NCI-H2029 treated with DMSO at 0.1 percent for 48 hours (cell line): Measurements from ENCODE around the gene LAS1L.
"Not testable (repeated sequence)": the region's sequence is repeated elsewhere in the genome, so short reads cannot be mapped to it uniquely, and the experiment has no call there.

ENCODE experiments used
- DNase-seq: peaks from one replicate; lab custom pipeline; 2025; lab: John Stamatoyannopoulos, UW

The LAS1L gene

GRCh38 chrX:65517923-65518322, 16.7 kb downstream of the LAS1L start:
- DNase-seq: no peak

- no peak for DNase-seq
Observed at GRCh38 chrX:65516756-65517155, 17.8 kb downstream of the LAS1L start.

GRCh38 chrX:65513610-65514009, 21.0 kb downstream of the LAS1L start:
- no peak for DNase-seq

- DNase-seq: no peak
Observed at GRCh38 chrX:65509400-65509799, 25.2 kb downstream of the LAS1L start.

GRCh38 chrX:65508851-65509250, 25.7 kb downstream of the LAS1L start:
- no peak for DNase-seq

- no peak for DNase-seq
Observed at GRCh38 chrX:65502618-65503017, 32.0 kb downstream of the LAS1L start.

GRCh38 chrX:65493431-65493830, 41.2 kb downstream of the LAS1L start:
- DNase-seq: no peak

GRCh38 chrX:65491620-65492019, 43.0 kb downstream of the LAS1L start:
- no peak for DNase-seq

GRCh38 chrX:65488495-65488894, 46.1 kb downstream of the LAS1L start:
- DNase-seq: no peak

- DNase-seq: no peak
Observed at GRCh38 chrX:65480960-65481359, 53.6 kb downstream of the LAS1L start.

- not testable (repeated sequence) for DNase-seq
Observed at GRCh38 chrX:65479102-65479501, 55.5 kb downstream of the LAS1L start.

GRCh38 chrX:65476564-65476963, 58.0 kb downstream of the LAS1L start:
- DNase-seq: no peak

GRCh38 chrX:65463550-65463949, 71.0 kb downstream of the LAS1L start:
- DNase-seq: no peak
